Measurements from ENCODE around the gene AUH. TPM values are rescaled to one million over a fixed set of nuclear protein-coding genes. Genes with fewer than 3 reads are reported as not detected.

The AUH gene
- total and polyA plus RNA-seq, 7 donors: 9.9 to 20.6 (median 14.1) TPM

DNA sequence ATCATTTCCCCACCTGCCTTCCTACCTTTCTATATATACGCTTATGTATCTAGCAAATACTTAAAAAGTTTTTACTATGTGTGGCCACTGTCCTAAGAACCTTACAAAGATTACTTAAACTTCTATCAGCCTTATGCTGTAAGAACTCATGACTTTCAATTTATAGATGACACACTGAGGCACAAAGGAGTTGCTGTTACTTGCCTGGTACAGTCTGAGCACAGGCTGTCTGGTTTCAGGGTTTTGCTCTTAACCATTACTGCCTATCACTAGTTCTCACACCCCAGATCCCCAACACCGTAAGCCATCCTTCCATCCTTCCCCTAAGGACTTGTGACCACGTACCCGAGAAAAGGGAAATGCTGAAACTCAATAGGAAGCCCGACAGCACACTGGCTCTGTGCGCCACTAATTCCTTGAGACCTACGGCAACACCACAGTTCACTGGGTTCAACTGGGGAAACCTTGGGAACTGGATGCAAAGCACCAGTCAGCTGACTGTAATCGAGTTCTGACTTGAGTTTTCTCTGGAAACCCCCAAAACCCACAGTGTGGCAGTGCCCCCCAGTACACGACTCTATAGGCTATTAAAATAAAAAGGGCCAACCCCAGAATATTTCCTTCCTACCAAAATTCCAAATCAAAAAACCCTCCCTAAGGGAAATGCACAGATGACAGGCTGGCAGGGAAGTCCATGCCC lies 56.0 kb downstream of the AUH start:
- H3K27me3 ChIP-seq (ENCODE audit: insufficient read depth in 3 of 3, low read length in 2 of 3): no peaks in the 10 kb centered on the region
- H3K27ac ChIP-seq: peak overlapping the region; percentile 91
- H3K4me3 ChIP-seq: no peak overlapping the region
- H3K9me3 ChIP-seq: no peaks in the 10 kb centered on the region
- peaks cover 54% of the 10 kb centered on the region for H3K4me1 ChIP-seq
- ATAC-seq (peak in 3 of 4 donors; percentile 4 to 11 (median 10)), DNase-seq (no peak)
- TF ChIP-seq, protein P1, sequence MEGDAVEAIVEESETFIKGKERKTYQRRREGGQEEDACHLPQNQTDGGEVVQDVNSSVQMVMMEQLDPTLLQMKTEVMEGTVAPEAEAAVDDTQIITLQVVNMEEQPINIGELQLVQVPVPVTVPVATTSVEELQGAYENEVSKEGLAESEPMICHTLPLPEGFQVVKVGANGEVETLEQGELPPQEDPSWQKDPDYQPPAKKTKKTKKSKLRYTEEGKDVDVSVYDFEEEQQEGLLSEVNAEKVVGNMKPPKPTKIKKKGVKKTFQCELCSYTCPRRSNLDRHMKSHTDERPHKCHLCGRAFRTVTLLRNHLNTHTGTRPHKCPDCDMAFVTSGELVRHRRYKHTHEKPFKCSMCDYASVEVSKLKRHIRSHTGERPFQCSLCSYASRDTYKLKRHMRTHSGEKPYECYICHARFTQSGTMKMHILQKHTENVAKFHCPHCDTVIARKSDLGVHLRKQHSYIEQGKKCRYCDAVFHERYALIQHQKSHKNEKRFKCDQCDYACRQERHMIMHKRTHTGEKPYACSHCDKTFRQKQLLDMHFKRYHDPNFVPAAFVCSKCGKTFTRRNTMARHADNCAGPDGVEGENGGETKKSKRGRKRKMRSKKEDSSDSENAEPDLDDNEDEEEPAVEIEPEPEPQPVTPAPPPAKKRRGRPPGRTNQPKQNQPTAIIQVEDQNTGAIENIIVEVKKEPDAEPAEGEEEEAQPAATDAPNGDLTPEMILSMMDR (IDR thresholded peaks at IDR 0.05): no peak
- peaks cover 0 to 3% of the 10 kb centered on the region in 2 donors for H3K36me3 ChIP-seq (ENCODE audit: insufficient read depth in 1 of 2, low read depth in 1 of 2)
- 78 to 85% (median 79%) methylated on average over 9 of the region's 9 CpGs for WGBS, 3 donors
- intact Hi-C loops (cut with DNase I): loop anchor here in 1 of 2 donors (5.0 kb wide), 1 partner anchor 117 kb away; the partner anchor contains the start of gene NFIL3

DNA sequence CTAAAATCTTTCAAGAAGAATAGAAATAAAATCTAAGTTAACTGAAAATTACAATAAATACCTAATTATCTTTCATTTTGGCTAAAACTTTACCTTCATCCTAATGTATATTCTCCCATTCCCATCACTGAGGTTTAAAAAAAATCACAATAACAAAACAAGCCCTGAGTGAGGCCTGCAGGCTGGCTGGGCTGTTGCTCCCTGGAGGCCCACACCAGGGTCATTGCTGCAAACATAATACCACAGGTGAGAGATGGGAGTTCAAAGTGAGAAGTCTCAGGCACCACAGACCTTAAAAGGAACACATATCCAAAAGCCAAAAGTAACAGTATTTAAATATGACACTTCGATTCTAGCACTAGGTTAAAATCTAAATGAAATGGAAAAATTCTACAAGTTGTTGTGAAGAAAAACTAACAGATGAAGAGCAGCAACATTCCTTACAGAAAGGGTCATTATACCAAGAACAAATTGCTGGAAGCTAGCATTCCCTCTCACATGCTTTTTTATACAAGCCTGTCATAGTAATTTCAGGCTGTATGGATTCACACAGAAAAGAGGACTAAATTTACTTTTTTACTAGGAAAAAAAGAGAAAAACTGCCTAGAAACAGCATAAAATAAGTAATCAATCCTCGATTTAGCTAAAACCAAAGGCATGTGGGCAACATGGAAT lies 57.8 kb downstream of the AUH start:
- DNase-seq (no peak), ATAC-seq (no peak)
- Histone ChIP-seq H3K9me3 (no peaks in the 10 kb centered on the region), H3K27ac (peak overlapping the region; percentile 91), H3K27me3 (ENCODE audit: insufficient read depth in 3 of 3, low read length in 2 of 3) (no peaks in the 10 kb centered on the region), H3K4me3 (no peak overlapping the region), H3K36me3 (ENCODE audit: insufficient read depth in 1 of 2, low read depth in 1 of 2) (peaks cover 0 to 3% of the 10 kb centered on the region in 2 donors), H3K4me1 (peaks cover 57% of the 10 kb centered on the region)
- intact Hi-C loops (cut with DNase I): loop anchor here in 1 of 2 donors (5.0 kb wide), 1 partner anchor 107 kb away; no protein-coding TSS in a partner anchor
- TF ChIP-seq, protein P1 (IDR thresholded peaks at IDR 0.05): no peak
- 81 to 90% (median 84%) methylated on average over 2 of the region's 2 CpGs for WGBS, 3 donors

DNA sequence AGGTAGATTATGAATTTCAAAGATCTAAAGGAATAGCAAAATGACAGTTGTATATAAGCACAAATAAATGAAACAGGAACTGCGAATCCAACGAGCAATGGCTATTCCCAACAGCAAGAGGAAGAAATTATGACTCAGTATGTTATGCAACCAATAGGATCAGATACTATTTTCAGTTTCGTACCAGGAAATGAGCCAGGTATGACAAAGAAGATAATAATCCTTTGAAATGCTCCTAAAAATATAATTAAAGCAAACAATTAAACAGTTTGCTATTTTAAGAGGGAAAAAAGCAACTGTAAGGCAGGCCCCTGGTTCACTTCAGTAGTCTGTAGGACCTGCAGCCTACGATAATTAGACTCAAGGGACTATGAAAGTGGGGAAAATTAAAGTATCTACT lies 58.9 kb downstream of the AUH start:
- H3K27me3 ChIP-seq (ENCODE audit: insufficient read depth in 3 of 3, low read length in 2 of 3): no peaks in the 10 kb centered on the region
- H3K9me3 ChIP-seq: no peaks in the 10 kb centered on the region
- TF ChIP-seq, protein P1 (IDR thresholded peaks at IDR 0.05): no peak
- peak overlapping the region; percentile 91 for H3K27ac ChIP-seq
- intact Hi-C loops (cut with DNase I): loop anchor here in 1 of 2 donors (5.0 kb wide), 1 partner anchor 106 kb away; no protein-coding TSS in a partner anchor
- peak; percentile 77 to 88 (median 80) for ATAC-seq
- WGBS, 3 donors: 23 to 28% (median 23%) methylated on average over 4 of the region's 4 CpGs
- H3K4me3 ChIP-seq: peak overlapping the region; percentile 45
- H3K36me3 ChIP-seq (ENCODE audit: insufficient read depth in 1 of 2, low read depth in 1 of 2): peaks cover 0 to 3% of the 10 kb centered on the region in 2 donors
- H3K4me1 ChIP-seq: peaks cover 57% of the 10 kb centered on the region
- no peak for DNase-seq

DNA sequence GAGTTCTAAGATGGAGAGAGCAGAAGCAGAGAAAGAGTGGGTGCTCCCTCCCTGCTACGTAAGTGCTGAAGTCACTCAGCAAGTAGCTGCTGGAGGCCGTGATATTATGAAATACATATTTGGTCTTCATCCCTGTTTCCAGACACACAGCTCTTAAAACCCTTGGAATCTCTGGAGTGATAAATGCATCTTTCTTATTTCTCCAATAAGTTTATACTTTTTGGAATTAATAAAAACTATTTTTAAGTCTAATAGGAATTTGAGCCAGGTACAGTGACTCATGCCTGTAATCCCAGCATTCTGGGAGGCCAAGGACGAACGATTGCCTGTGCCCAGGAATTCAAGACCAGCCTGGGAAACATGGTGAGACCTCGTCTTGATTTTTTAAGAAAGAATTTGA lies 60.6 kb downstream of the AUH start:
- Histone ChIP-seq H3K9me3 (no peaks in the 10 kb centered on the region), H3K4me1 (peaks cover 53% of the 10 kb centered on the region), H3K4me3 (no peak overlapping the region), H3K27ac (peak overlapping the region; percentile 91), H3K27me3 (ENCODE audit: insufficient read depth in 3 of 3, low read length in 2 of 3) (no peaks in the 10 kb centered on the region), H3K36me3 (ENCODE audit: insufficient read depth in 1 of 2, low read depth in 1 of 2) (peaks cover 2 to 10% of the 10 kb centered on the region in 2 donors)
- no peak for DNase-seq
- TF ChIP-seq, protein P1 (IDR thresholded peaks at IDR 0.05): no peak
- 21 to 36% (median 33%) methylated on average over 5 of the region's 5 CpGs for WGBS, 3 donors
- intact Hi-C loops (cut with DNase I): loop anchor here in 1 of 2 donors (5.0 kb wide), 1 partner anchor 104 kb away; no protein-coding TSS in a partner anchor
- peak in 3 of 4 donors; percentile 35 to 46 (median 39) for ATAC-seq

All from psoas muscle (tissue), 8 donors.